Adipocyte (in vitro differentiated cells): ENCODE results near the gene TMEM185A.
"Not testable (repeated sequence)": the region's sequence is repeated elsewhere in the genome, so short reads cannot be mapped to it uniquely, and the experiment has no call there.

Source experiments
- DNase-seq: peaks from one replicate; pipeline ENCODE4 v3.0.0-alpha.2; 2015; ENCODE audit warnings: low read depth
- H3K27me3 ChIP-seq: replicated peaks from 2 replicates; pipeline ENCODE4 v1.7.0; 2013; ENCODE audit warnings: mild to moderate bottlenecking, low read length, moderate library complexity; ENCODE audit not compliant: control insufficient read depth, insufficient read depth
- H3K36me3 ChIP-seq: 2 replicates; pipeline ENCODE4 v1.7.0; 2013; ENCODE audit warnings: low read length, mild to moderate bottlenecking, moderate library complexity; ENCODE audit not compliant: control insufficient read depth, insufficient read depth, severe bottlenecking
- H3K4me1 ChIP-seq: 2 replicates; pipeline ENCODE4 v1.7.0; 2013; ENCODE audit warnings: mild to moderate bottlenecking, low read length, moderate library complexity; ENCODE audit not compliant: control insufficient read depth, insufficient read depth
- H3K4me3 ChIP-seq: 2 replicates; pipeline ENCODE4 v1.7.0; 2013; ENCODE audit warnings: mild to moderate bottlenecking, low read length, moderate library complexity
- H3K9ac ChIP-seq: 2 replicates; pipeline ENCODE4 v1.7.0; 2013; ENCODE audit warnings: mild to moderate bottlenecking, low read length, moderate library complexity
- H3K9me3 ChIP-seq: 2 replicates; pipeline ENCODE4 v1.7.0; 2013; ENCODE audit warnings: mild to moderate bottlenecking, low read length, moderate library complexity; ENCODE audit not compliant: control insufficient read depth

Gene TMEM185A

GRCh38 chrX:149549701-149550100 lies 81.9 kb downstream of the TMEM185A start, which contains the start of gene HSFX3:
Gene HSFX3 (minus strand): TSS chrX:149549924. CDS start chrX:149549852, 72 bp downstream.
- H3K27me3 ChIP-seq, H3K4me3 ChIP-seq, H3K9me3 ChIP-seq, H3K36me3 ChIP-seq, H3K9ac ChIP-seq, H3K4me1 ChIP-seq, DNase-seq: not testable (repeated sequence)

GRCh38 chrX:149547782-149548181 lies 83.8 kb downstream of the TMEM185A start:
- H3K9me3 ChIP-seq, H3K4me3 ChIP-seq, H3K36me3 ChIP-seq, H3K27me3 ChIP-seq, H3K4me1 ChIP-seq, H3K9ac ChIP-seq, DNase-seq: not testable (repeated sequence)

GRCh38 chrX:149546962-149547361 lies 84.6 kb downstream of the TMEM185A start:
- not testable (repeated sequence) for H3K4me3 ChIP-seq, H3K27me3 ChIP-seq

More at GRCh38 chrX:149546962-149547361, 84.6 kb downstream of the TMEM185A start:
- H3K9ac ChIP-seq, DNase-seq, H3K9me3 ChIP-seq, H3K4me1 ChIP-seq, H3K36me3 ChIP-seq: not testable (repeated sequence)
